Muscle layer of colon (tissue), 2 donors: ENCODE measurements around the gene FBN1.
A peak's percentile ranks its signal among the peaks of the same experiment; 100 is the strongest.

Source experiments
- H3K27ac ChIP-seq: one replicate; pipeline ENCODE4 v1.7.0; 2013; ENCODE audit warnings: low read depth, mild to moderate bottlenecking, low read length, moderate library complexity
- H3K27me3 ChIP-seq, 2 donors: one replicate each; pipeline ENCODE4 v1.7.0; 2013; ENCODE audit warnings: low read length in 2 of 2, mild to moderate bottlenecking in 2 of 2; ENCODE audit not compliant: insufficient read depth in 2 of 2, control insufficient read depth in 1 of 2
- H3K36me3 ChIP-seq: one replicate; pipeline ENCODE4 v1.7.0; 2013; ENCODE audit warnings: mild to moderate bottlenecking, low read length; ENCODE audit not compliant: insufficient read depth
- H3K4me1 ChIP-seq: one replicate; pipeline ENCODE4 v1.7.0; 2013; ENCODE audit warnings: mild to moderate bottlenecking, low read length; ENCODE audit not compliant: insufficient read depth
- H3K4me3 ChIP-seq, 2 donors: one replicate each; pipeline ENCODE4 v1.7.0; 2013; ENCODE audit warnings: low read length in 2 of 2, low read depth in 1 of 2, mild to moderate bottlenecking in 1 of 2, moderate library complexity in 1 of 2
- H3K9ac ChIP-seq: one replicate; pipeline ENCODE4 v1.7.0; 2013; ENCODE audit warnings: low read length
- H3K9me3 ChIP-seq: one replicate; pipeline ENCODE4 v1.7.0; 2013; ENCODE audit warnings: mild to moderate bottlenecking, low read length
- donor health status: abdominal sarcoma.
- donor health status: Adenocarcinoma of cecum.

Gene FBN1

DNA sequence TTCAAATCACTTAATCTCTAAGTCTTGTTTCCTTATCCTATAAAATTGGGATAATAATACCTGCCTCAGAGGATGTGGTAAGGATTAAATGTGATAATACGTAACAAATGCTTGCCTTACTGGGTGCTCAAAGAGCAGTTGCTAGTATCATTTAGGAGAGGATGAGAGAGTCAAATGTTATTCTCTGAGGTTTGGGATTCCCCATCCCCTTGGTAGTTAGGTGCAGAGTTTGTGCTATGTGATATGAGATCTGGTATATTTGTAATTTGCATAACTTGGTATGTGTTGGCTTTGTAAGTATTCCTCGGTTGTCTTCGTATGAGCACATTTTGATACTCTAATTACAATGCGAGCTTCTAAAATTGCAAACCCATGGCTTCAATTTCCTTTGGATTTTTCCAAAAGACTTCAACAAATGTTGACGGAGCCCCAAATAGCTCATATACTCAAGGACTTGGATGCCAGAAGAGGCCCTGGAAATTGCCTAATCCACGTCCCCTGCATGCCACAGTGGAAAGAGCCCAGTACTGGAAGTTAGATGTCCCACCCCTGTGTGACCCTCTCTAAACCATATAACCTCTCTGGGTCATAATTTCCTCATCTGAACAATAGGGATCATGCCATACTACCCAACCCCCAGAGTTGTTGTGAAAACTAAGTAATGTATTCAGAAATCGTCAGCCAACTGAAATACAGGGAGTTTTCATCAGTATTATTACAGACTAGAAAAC lies 85.0 kb downstream of the FBN1 start:
- H3K27me3 ChIP-seq, result no peaks in the 10 kb centered on the region
- H3K36me3 ChIP-seq, result no peaks in the 10 kb centered on the region
- no peaks in the 10 kb centered on the region for H3K9me3 ChIP-seq
- H3K9ac ChIP-seq, result no peak overlapping the region
- H3K4me1 ChIP-seq, result peaks cover 35% of the 10 kb centered on the region
- H3K4me3 ChIP-seq, result no peak overlapping the region
- no peak overlapping the region for H3K27ac ChIP-seq

DNA sequence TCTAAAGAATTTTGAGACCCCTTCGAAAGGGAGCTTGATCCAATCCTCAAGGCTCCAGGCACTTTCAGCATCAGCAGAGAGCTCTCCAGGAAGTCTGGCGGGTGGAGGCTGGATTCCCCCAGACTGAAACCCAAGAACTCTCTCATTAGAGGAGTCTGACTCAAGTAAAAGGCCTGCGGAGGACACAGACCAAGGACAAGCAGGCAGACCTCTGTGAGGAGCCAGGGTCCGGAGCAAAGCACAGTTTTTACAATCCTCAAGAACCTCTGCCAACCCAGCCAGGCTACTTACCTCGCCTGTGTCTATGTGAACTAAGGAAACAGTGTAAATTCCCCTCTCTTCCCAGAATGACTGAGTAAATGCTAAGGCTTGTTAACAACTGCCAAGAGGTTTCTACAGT lies 86.2 kb downstream of the FBN1 start:
- H3K27ac ChIP-seq, result peak overlapping the region; percentile 30
- no peaks in the 10 kb centered on the region for H3K9me3 ChIP-seq
- H3K9ac ChIP-seq, result no peak overlapping the region
- peaks cover 35% of the 10 kb centered on the region for H3K4me1 ChIP-seq
- H3K27me3 ChIP-seq, result no peaks in the 10 kb centered on the region
- H3K36me3 ChIP-seq, result no peaks in the 10 kb centered on the region
- H3K4me3 ChIP-seq, result no peak overlapping the region

DNA sequence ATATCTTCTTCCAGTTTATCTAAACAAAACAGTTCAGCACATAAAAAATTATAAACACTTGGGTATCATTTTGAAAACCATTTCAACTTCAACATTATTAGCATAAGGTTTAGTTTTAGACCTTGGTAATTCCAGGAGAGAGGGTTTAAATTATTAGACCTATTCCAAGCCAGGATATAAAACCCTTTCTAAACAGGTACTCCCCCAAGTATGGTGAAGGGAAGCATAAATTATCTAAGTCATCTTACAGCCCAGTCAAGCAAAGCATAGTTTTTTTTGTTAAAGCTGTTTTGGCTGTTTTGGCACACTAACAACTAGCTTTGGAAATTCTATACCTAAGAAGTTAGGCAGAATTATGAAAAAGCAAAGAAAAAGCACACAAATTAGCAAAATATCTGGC lies 87.3 kb downstream of the FBN1 start:
- Histone ChIP-seq H3K27me3 (no peaks in the 10 kb centered on the region), H3K4me1 (peaks cover 35% of the 10 kb centered on the region), H3K27ac (no peak overlapping the region), H3K4me3 (no peak overlapping the region), H3K9me3 (no peaks in the 10 kb centered on the region), H3K9ac (no peak overlapping the region), H3K36me3 (no peaks in the 10 kb centered on the region)

DNA sequence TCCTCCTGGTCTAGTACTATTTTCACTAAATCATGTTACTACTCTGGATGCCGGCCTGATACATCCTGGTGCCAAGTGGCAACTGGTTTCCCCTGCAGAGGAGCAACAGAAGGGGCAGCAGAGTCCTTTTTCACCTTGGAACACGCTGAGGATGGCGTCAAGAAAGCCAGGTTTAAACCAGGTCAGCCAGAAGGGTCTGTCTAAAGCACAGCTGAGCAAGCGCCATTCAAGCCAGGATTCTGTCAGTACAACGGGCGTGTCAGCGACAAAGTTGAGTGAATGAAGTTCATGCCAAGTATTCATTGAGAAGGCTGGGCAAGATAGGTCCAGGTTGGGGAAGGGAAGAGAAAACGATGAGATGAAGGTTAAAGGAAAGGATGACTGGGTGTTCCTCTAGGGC lies 88.2 kb downstream of the FBN1 start:
- peaks cover 35% of the 10 kb centered on the region for H3K4me1 ChIP-seq
- no peak overlapping the region for H3K27ac ChIP-seq
- H3K36me3 ChIP-seq, result no peaks in the 10 kb centered on the region
- no peak overlapping the region for H3K4me3 ChIP-seq
- H3K9me3 ChIP-seq, result no peaks in the 10 kb centered on the region
- no peaks in the 10 kb centered on the region for H3K27me3 ChIP-seq
- no peak overlapping the region for H3K9ac ChIP-seq

- H3K9ac ChIP-seq, result no peak overlapping the region
- H3K9me3 ChIP-seq, result no peaks in the 10 kb centered on the region
- H3K27ac ChIP-seq, result no peak overlapping the region
- no peaks in the 10 kb centered on the region for H3K27me3 ChIP-seq
- H3K4me1 ChIP-seq, result peaks cover 35% of the 10 kb centered on the region
- no peaks in the 10 kb centered on the region for H3K36me3 ChIP-seq
- H3K4me3 ChIP-seq, result no peak overlapping the region
Measured at GRCh38 chr15:48556159-48556897, 89.2 kb downstream of the FBN1 start.

GRCh38 chr15:48555241-48555881 lies 90.1 kb downstream of the FBN1 start:
- Histone ChIP-seq H3K27me3 (no peaks in the 10 kb centered on the region), H3K9me3 (no peaks in the 10 kb centered on the region), H3K4me3 (no peak overlapping the region), H3K9ac (no peak overlapping the region), H3K27ac (no peak overlapping the region), H3K4me1 (peaks cover 28% of the 10 kb centered on the region), H3K36me3 (no peaks in the 10 kb centered on the region)

DNA sequence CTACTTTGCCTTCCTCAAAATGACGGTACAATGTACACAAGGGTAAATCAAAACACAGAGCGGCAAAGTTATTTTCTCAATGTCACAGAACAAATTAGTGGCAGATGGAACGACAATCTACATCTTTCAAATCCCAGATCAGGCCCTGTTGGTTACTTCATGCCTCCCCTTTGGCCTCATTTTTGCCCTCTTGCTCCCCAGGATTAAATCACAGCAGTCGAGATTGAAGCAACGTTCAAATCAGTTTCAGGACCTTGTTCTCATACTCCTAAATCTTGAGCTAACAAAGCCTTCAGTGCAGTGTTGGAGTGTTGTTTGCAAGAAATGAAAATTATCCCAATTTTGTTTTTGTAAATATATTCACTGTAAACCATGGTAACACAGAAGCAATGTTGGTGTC lies 91.4 kb downstream of the FBN1 start:
- Histone ChIP-seq H3K4me3 (no peak overlapping the region), H3K27me3 (no peaks in the 10 kb centered on the region), H3K9ac (no peak overlapping the region), H3K4me1 (peaks cover 19% of the 10 kb centered on the region), H3K27ac (no peak overlapping the region), H3K36me3 (no peaks in the 10 kb centered on the region), H3K9me3 (no peaks in the 10 kb centered on the region)

DNA sequence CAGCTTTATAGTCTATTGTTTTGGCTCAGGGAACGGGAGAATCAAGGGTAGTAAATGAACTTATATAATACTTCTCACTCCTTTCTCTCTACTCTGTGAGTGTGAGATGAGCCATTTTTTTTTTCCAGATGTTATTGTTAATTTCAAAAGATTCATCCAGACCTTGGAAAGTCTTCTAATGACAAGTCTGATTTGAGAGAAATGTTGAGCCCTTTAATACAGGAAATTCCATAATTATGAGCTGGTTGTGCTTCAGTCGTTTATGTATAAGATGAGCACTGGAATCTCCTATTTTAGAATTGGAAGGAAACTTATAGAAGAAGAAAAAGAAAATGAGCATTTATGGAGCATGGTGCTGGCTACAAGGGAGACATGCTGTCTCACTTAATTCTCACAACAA lies 92.0 kb downstream of the FBN1 start:
- H3K36me3 ChIP-seq, result no peaks in the 10 kb centered on the region
- H3K4me3 ChIP-seq, result no peak overlapping the region
- no peaks in the 10 kb centered on the region for H3K9me3 ChIP-seq
- no peaks in the 10 kb centered on the region for H3K27me3 ChIP-seq
- H3K9ac ChIP-seq, result no peak overlapping the region
- H3K4me1 ChIP-seq, result peaks cover 14% of the 10 kb centered on the region
- H3K27ac ChIP-seq, result no peak overlapping the region

DNA sequence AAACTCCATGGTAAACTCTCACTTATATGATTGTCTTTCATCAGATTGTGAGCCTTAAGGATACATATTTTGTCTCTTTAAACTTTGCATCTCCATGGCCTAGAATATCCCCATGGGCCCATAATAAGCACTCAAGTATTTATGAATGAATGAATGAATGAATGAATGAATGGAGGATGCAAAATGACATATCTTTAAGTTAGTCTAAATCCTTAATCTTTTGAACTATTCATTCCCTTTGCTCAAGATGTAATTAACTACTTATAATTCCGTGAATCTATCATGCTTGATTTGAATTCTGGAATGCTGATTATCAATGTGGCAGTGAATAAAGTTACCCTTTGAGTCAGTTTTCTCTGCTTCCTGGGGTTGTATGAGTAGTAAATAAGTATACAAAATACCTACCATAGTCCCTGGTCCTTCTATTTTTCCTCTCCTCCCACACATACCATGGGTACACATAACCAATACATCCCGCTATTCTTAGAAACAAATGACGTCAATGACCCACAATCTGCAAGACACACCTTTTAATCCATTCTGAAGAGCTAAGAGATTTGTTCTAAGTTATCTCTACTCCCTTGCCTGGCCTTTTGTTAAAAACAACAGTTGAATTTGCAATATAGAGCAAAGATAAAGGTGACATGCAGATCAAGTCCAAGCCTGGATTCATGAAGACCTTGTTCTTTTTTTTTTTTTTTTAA lies 94.5 kb downstream of the FBN1 start:
- H3K27me3 ChIP-seq, result no peaks in the 10 kb centered on the region
- H3K36me3 ChIP-seq, result no peaks in the 10 kb centered on the region
- peaks cover 8% of the 10 kb centered on the region for H3K4me1 ChIP-seq
- H3K27ac ChIP-seq, result no peak overlapping the region
- no peak overlapping the region for H3K9ac ChIP-seq
- H3K4me3 ChIP-seq, result no peak overlapping the region
- no peaks in the 10 kb centered on the region for H3K9me3 ChIP-seq

- H3K27me3 ChIP-seq, result no peaks in the 10 kb centered on the region
- no peak overlapping the region for H3K27ac ChIP-seq
- no peaks in the 10 kb centered on the region for H3K9me3 ChIP-seq
- H3K4me1 ChIP-seq, result peaks cover 8% of the 10 kb centered on the region
- no peak overlapping the region for H3K9ac ChIP-seq
- no peak overlapping the region for H3K4me3 ChIP-seq
- no peaks in the 10 kb centered on the region for H3K36me3 ChIP-seq
Measured at GRCh38 chr15:48548455-48548854, 97.1 kb downstream of the FBN1 start.

DNA sequence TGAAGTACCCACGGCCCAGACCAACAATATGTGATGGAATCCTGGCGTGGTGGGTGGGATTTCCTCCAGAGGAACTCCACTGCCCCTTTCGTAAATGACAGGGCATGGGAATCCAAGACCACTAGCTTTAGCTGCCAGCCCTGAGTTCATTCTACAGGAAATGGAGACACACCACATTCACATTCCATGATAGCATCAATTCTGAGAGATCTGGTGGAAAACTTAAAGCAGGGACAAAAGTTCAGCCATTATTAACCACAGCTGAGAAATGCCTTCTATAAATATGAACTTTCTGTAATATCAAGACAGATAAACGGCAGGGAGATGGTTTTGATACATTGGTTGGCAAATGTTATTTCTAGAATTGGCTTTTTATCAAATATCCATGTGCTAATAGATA lies 98.2 kb downstream of the FBN1 start:
- Histone ChIP-seq H3K27me3 (no peaks in the 10 kb centered on the region), H3K9ac (no peak overlapping the region), H3K36me3 (no peaks in the 10 kb centered on the region), H3K4me1 (peaks cover 8% of the 10 kb centered on the region), H3K9me3 (no peaks in the 10 kb centered on the region), H3K4me3 (no peak overlapping the region), H3K27ac (no peak overlapping the region)
